Esophagus muscularis mucosa (tissue), 4 donors: Measurements from ENCODE around the gene PARD3B. TPM values are rescaled to one million over a fixed set of nuclear protein-coding genes. Genes with fewer than 3 reads are reported as not detected.

Experiments
- DNase-seq: peaks from one replicate; pipeline ENCODE4 v3.0.0-alpha.2; 2017; ENCODE audit errors: extremely low spot score
- H3K27ac ChIP-seq, 4 donors: fragments of 200-600 bp; sonication (generic); replicated peaks in 1 of 4; 1 replicate in 3 of 4; 2 replicates in 1 of 4; pipeline ENCODE4 v1.5.1; 2016 to 2019; ENCODE audit warnings: mild to moderate bottlenecking in 1 of 4
- H3K27me3 ChIP-seq, 4 donors: fragments of 200-600 bp; sonication (generic); one replicate each; pipeline versions ENCODE4 v1.5.1 to v1.6.0; 2016 to 2019
- H3K36me3 ChIP-seq, 4 donors: fragments of 200-600 bp; sonication (generic); one replicate each; pipeline ENCODE4 v1.5.1; 2016 to 2019
- H3K4me1 ChIP-seq, 4 donors: fragments of 200-600 bp; sonication (generic); one replicate each; pipeline ENCODE4 v1.5.1; 2016 to 2019
- H3K4me3 ChIP-seq, 4 donors: fragments of 200-600 bp; sonication (generic); 1 replicate in 2 of 4; 2 replicates in 2 of 4; pipeline ENCODE4 v1.5.1; 2016 to 2019; ENCODE audit warnings: mild to moderate bottlenecking in 4 of 4, moderate library complexity in 1 of 4
- H3K9me3 ChIP-seq, 4 donors: fragments of 200-600 bp; sonication (generic); 1 replicate in 3 of 4; 2 replicates in 1 of 4; pipeline ENCODE4 v1.5.1; 2016 to 2019
- EP300 ChIP-seq: sonication (generic); formaldehyde crosslinking; IDR thresholded peaks from one replicate; pipeline ENCODE4 v1.6.1; 2017; ENCODE audit warnings: antibody characterized with exemption
- POLR2A ChIP-seq: fragments of 450-650 bp; IDR thresholded peaks from one replicate; pipeline ENCODE4 v1.6.1; 2017; ENCODE audit warnings: antibody characterized with exemption, moderate library complexity, mild to moderate bottlenecking, low read depth
- POLR2AphosphoS5 ChIP-seq, 2 donors: sonication (generic); formaldehyde crosslinking; IDR thresholded peaks; one replicate each; pipeline ENCODE4 v1.6.1; 2017; ENCODE audit warnings: antibody characterized with exemption in 2 of 2
- WGBS: methylation state at CpG from one replicate; pipeline ENCODE4 v1.1.5; 2018; 5-methylcytosine and 5-hydroxymethylcytosine counted together
- intact Hi-C: fragments of 100-400 bp; cut with DNase I; formaldehyde crosslinking; loops from one replicate; pipeline ENCODE4 v1.15.1; 2023
- total RNA-seq, 4 donors: library from RNA; depleted of rRNA; stranded (reverse); fragments of >200 nt; gene quantifications; one replicate each; pipeline versions ENCODE4 v1.1.0 to v1.2.1, GENCODE V29; 2016
- TF ChIP-seq, protein P1 (sequence below), 3 experiments: fragments of 200-600 bp in 2 of 3; fragments of 450-650 bp in 1 of 3; sonication (generic) in 2 of 3; IDR thresholded peaks; one replicate each; pipeline ENCODE4 v1.5.1; 2017 to 2019; ENCODE audit warnings: antibody characterized with exemption in 3 of 3, mild to moderate bottlenecking in 2 of 3, moderate library complexity in 1 of 3

The PARD3B gene
- total RNA-seq, 4 donors from 2014 or later = 24.2 to 40.8 (median 32.5) TPM

DNA sequence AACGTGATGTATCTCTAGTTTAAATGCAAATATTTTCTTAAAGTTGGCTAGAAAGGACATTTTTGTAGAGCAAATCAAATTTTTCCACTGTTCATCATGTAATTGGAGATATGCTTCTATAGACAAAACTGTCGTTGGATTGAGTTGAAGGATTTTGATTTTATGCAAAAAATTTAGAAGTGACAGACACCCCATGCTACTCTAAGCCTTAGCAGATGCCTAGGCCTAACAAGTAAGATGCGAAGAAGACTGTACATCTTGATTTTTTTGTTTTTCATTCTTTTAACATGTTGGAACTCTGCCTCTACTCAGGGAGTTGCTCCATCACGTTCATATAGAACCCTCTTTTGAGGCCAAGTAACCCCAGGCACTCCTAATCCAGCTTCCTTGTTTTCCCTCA, 331.0 kb downstream of the PARD3B start:
- Histone ChIP-seq H3K27ac (no peak overlapping the region), H3K4me1 (peaks cover 0 to 26% (median 17%) of the 10 kb centered on the region in 4 donors), H3K9me3 (no peaks in the 10 kb centered on the region), H3K4me3 (no peak overlapping the region), H3K36me3 (no peaks in the 10 kb centered on the region), H3K27me3 (no peaks in the 10 kb centered on the region)
- 86% methylated on average over 4 of the region's 4 CpGs for WGBS
- no peak for TF ChIP-seq POLR2A
- no peak for TF ChIP-seq EP300
- TF ChIP-seq POLR2AphosphoS5 (IDR thresholded peaks at IDR 0.05) = no peak
- TF ChIP-seq, protein P1, sequence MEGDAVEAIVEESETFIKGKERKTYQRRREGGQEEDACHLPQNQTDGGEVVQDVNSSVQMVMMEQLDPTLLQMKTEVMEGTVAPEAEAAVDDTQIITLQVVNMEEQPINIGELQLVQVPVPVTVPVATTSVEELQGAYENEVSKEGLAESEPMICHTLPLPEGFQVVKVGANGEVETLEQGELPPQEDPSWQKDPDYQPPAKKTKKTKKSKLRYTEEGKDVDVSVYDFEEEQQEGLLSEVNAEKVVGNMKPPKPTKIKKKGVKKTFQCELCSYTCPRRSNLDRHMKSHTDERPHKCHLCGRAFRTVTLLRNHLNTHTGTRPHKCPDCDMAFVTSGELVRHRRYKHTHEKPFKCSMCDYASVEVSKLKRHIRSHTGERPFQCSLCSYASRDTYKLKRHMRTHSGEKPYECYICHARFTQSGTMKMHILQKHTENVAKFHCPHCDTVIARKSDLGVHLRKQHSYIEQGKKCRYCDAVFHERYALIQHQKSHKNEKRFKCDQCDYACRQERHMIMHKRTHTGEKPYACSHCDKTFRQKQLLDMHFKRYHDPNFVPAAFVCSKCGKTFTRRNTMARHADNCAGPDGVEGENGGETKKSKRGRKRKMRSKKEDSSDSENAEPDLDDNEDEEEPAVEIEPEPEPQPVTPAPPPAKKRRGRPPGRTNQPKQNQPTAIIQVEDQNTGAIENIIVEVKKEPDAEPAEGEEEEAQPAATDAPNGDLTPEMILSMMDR (IDR thresholded peaks at IDR 0.05) = no peak
- intact Hi-C loops = no loop called here
- DNase-seq = no peak

DNA sequence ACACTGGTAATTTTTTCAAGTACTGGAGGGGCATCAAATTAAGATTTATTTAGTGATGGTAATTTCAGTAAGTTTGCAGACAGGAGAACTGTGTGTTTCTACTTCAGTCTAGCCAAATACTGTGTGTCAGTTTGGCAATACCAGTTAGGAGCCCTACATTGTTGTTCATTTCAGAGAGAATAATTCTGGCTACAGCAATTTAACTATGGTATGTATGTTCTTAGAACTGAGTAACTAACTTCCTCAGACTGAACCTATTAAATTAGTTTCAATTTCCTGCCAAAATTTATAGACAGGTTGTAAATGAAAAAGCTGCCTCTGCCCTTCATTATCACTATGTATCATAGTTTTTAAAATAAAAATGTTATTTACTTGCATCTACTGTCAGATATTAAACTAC, 332.4 kb downstream of the PARD3B start:
- no peak for TF ChIP-seq POLR2A
- Histone ChIP-seq H3K9me3 (no peaks in the 10 kb centered on the region), H3K27me3 (no peaks in the 10 kb centered on the region), H3K27ac (no peak overlapping the region), H3K4me1 (peaks cover 0 to 25% (median 22%) of the 10 kb centered on the region in 4 donors), H3K4me3 (no peak overlapping the region), H3K36me3 (no peaks in the 10 kb centered on the region)
- intact Hi-C loops = no loop called here
- DNase-seq = no peak

DNA sequence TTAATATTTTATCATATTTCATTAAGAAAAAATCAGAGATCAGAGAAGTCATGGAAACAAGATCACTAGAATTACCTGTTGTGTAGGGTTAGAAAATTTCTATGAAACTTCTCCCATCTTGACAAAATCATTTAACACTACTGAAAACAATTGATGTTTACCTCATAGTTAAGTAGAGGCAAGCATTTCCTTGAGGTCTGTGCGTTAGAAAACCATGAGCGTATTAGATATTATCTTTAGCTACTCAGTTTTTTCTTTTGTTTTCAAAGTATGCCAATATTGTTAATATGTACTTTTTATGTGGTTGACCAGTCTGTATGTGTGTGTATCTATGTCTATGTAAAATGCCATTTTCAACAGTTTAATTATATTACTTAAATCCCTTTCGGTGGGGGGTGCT, 335.7 kb downstream of the PARD3B start:
- intact Hi-C loops = no loop called here
- H3K4me1 ChIP-seq = peaks cover 0 to 25% (median 22%) of the 10 kb centered on the region in 4 donors
- TF ChIP-seq, protein P1 (IDR thresholded peaks at IDR 0.05) = no peak
- no peak for TF ChIP-seq EP300
- no peak for TF ChIP-seq POLR2AphosphoS5 (IDR thresholded peaks at IDR 0.05)
- TF ChIP-seq POLR2A = no peak
- no peaks in the 10 kb centered on the region for H3K27me3 ChIP-seq
- H3K27ac ChIP-seq = no peak overlapping the region
- DNase-seq = no peak
- H3K36me3 ChIP-seq = no peaks in the 10 kb centered on the region
- H3K4me3 ChIP-seq = no peak overlapping the region
- WGBS = 93% methylated on average over 3 of the region's 3 CpGs
- no peaks in the 10 kb centered on the region for H3K9me3 ChIP-seq

DNA sequence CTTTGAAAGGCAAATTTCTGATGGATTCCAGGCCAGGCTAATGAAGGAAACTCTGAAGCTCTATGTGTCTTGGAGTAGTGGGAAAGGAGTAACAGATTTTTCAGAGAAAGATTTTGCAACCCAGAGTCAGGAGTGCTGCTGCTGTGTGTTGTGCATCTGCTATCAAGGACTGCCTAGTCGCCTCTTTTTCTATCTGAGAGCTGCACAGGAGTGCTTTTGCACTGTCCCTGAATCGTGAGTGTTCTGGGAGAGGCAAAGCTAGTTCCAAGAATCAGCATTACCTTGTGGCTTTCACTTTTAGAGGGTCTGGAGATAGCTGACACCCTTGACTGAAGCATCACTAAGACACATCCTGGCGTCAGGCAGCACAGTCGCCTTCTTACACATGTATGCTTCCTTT, 336.4 kb downstream of the PARD3B start:
- Histone ChIP-seq H3K36me3 (no peaks in the 10 kb centered on the region), H3K27me3 (no peaks in the 10 kb centered on the region), H3K9me3 (no peaks in the 10 kb centered on the region), H3K4me3 (no peak overlapping the region), H3K27ac (no peak overlapping the region), H3K4me1 (peaks cover 0 to 25% (median 22%) of the 10 kb centered on the region in 4 donors)
- DNase-seq = no peak
- no peak for TF ChIP-seq POLR2AphosphoS5 (IDR thresholded peaks at IDR 0.05)
- TF ChIP-seq EP300 = no peak
- TF ChIP-seq, protein P1 (IDR thresholded peaks at IDR 0.05) = no peak
- TF ChIP-seq POLR2A = no peak
- WGBS = 78% methylated on average over 4 of the region's 4 CpGs
- intact Hi-C loops = no loop called here

DNA sequence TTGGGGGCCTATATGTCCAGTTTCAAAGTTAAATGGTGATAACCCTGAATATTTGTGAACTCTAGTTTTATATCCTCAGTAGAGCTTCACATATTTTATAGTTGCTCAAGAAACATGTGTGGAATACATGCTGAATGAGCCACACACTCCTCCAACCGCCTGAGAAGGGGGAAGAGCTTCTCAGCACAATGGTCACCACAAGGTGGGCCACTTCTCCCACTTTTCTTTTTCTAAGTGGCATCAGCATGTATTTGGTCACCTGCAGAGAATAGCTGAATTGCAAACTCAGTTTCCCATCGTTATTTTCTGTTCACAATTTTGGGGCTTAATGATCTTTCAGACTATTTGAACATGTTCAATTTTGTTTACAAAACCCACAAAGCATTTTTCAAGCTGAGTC, 340.5 kb downstream of the PARD3B start:
- intact Hi-C loops = no loop called here
- 74% methylated on average over 2 of the region's 2 CpGs for WGBS
- no peaks in the 10 kb centered on the region for H3K9me3 ChIP-seq
- no peaks in the 10 kb centered on the region for H3K27me3 ChIP-seq
- H3K4me1 ChIP-seq = peaks cover 0 to 12% (median 7%) of the 10 kb centered on the region in 4 donors
- DNase-seq = no peak
- TF ChIP-seq, protein P1 (IDR thresholded peaks at IDR 0.05) = no peak
- TF ChIP-seq POLR2AphosphoS5 (IDR thresholded peaks at IDR 0.05) (no peak), POLR2A (no peak), EP300 (no peak)
- no peak overlapping the region for H3K27ac ChIP-seq
- no peak overlapping the region for H3K4me3 ChIP-seq
- H3K36me3 ChIP-seq = no peaks in the 10 kb centered on the region
